ENCODE data around the gene OSBPL10. TPM values are rescaled to one million over a fixed set of nuclear protein-coding genes. Genes with fewer than 3 reads are reported as not detected.

Gene OSBPL10
- total RNA-seq, 1 donor from 2014 or later: 15.5 TPM

GRCh38 chr3:31634476-31634875 lies 346.6 kb downstream of the OSBPL10 start:
- DNase-seq (ENCODE audit: low read depth): no peak

- no peak for DNase-seq (ENCODE audit: low read depth)
Observed at GRCh38 chr3:31629054-31629453, 352.0 kb downstream of the OSBPL10 start.

- DNase-seq (ENCODE audit: low read depth): no peak
Observed at GRCh38 chr3:31625358-31625757, 355.7 kb downstream of the OSBPL10 start.

- DNase-seq (ENCODE audit: low read depth): no peak
Observed at GRCh38 chr3:31624083-31624709, 356.9 kb downstream of the OSBPL10 start.

GRCh38 chr3:31622636-31623288 lies 358.3 kb downstream of the OSBPL10 start:
- no peak for DNase-seq (ENCODE audit: low read depth)

- no peak for DNase-seq (ENCODE audit: low read depth)
Observed at GRCh38 chr3:31621314-31621713, 359.7 kb downstream of the OSBPL10 start.

GRCh38 chr3:31620656-31621055 lies 360.4 kb downstream of the OSBPL10 start:
- DNase-seq (ENCODE audit: low read depth): no peak

GRCh38 chr3:31616711-31617110 lies 364.4 kb downstream of the OSBPL10 start:
- DNase-seq (ENCODE audit: low read depth): no peak

GRCh38 chr3:31615071-31615875 lies 365.8 kb downstream of the OSBPL10 start:
- no peak for DNase-seq (ENCODE audit: low read depth)

GRCh38 chr3:31614162-31614921 lies 366.7 kb downstream of the OSBPL10 start:
- DNase-seq (ENCODE audit: low read depth): no peak

GRCh38 chr3:31613654-31614053 lies 367.4 kb downstream of the OSBPL10 start:
- no peak for DNase-seq (ENCODE audit: low read depth)

- DNase-seq (ENCODE audit: low read depth): no peak
Observed at GRCh38 chr3:31613177-31613576, 367.9 kb downstream of the OSBPL10 start.

Other genes with a start within 250 kb of the OSBPL10 start
- 0.36 and 0.48 TPM in 2 replicates for gene ZNF860, start 488 bp upstream of the OSBPL10 start, total RNA-seq
- gene GPD1L, start 125.4 kb upstream of the OSBPL10 start, total RNA-seq: 28.3 and 28.9 TPM in 2 replicates

Data from myocyte (in vitro differentiated cells).